Activated CD4-positive, alpha-beta T cell treated with anti-CD3 and anti-CD28 coated beads, Interleukin-2, amount 50 U/mL, for 1 hour (primary cell): Measurements from ENCODE around the gene FAT1.

Source experiments
- DNase-seq: peaks from one replicate; pipeline ENCODE4 v3.0.0-alpha.2; 2020

FAT1 gene

DNA sequence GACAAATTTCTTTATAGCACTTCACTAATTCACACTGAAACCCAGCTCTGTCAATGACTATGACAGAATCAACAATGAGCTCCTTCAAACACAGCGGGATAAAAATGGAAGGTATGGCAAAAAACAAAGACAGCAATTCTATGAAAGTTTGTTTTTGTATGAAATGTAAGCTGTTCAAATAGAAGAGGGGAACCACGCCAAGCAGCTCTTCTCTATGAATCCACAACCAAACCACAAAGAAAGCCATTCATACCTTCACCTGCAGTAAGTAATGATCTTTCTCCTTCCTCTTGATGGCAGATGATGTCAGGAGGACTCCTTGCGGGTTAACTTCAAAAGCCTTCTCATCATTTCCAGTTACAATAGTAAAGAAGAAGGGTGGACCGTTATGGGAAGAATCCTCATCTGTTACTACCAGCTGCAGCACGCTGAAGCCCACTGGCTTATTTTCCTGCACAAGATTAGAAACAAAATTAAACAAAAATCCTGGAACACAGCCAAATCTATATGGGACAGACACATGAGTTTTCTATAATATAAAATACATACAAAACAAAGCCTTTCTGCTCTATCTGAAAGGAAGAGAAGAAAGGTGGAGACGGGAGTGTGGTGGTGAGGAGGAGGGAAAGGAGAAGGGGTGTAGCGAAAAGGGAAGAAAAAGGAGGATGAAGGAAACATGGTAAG lies 119.4 kb downstream of the FAT1 start:
- no peak for DNase-seq

DNA sequence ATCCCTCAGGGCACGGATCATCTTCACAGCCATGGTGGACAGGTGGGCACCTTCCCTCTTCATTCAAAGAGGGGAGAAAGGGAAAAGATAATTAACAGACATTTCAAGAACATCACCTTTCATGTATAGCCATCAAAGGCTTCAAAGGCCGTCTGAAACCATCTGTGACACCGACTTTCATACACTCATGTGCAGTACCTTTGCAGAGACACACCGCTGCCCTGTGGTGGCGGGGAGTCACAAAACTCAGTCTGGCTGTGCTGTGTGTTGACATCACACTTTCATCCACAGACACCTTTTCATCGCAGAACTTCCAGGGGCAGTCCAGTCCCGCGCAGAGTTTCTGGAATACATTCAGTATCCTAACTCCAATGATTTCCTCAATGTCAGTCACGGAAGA lies 120.7 kb downstream of the FAT1 start:
- DNase-seq: no peak

DNA sequence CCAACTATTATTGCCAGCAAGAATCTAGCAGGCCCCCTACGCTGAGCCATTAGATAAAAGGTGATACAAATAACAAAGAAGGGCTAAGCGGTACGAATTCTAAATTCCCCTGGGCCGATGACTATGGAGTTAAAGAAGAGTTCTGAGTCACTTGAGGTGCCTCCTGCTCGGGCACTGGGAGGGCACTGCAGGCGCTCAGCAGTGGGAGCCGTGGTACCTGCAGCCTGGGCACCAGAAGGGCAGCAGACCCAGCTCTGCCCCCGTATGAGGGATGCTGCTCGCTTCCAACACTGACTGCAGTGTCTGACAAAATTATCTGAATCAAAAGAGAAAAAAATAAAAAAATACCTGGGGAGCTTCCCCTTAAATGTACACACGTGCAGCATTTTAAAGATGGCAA lies 124.2 kb downstream of the FAT1 start:
- no peak for DNase-seq

DNA sequence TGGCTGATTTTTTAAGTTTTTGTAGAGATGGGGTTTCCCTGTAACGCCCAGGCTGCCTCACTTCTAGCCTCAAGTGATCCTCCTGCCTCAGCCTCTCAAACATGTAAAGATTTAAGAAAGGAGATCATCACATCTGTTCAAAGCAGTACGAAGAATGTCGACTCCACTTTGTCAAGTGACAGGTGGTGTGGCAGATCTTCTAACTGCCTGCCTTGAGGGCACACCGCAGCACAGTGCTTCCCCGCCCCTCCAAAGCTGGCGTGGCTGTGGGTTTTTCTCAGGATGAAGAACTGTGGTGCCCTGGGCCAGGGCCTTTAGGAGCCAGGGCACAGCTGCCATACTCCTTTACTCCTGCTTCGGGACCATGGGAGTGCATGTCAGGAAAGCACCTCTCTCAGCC lies 125.0 kb downstream of the FAT1 start:
- DNase-seq: no peak

DNA sequence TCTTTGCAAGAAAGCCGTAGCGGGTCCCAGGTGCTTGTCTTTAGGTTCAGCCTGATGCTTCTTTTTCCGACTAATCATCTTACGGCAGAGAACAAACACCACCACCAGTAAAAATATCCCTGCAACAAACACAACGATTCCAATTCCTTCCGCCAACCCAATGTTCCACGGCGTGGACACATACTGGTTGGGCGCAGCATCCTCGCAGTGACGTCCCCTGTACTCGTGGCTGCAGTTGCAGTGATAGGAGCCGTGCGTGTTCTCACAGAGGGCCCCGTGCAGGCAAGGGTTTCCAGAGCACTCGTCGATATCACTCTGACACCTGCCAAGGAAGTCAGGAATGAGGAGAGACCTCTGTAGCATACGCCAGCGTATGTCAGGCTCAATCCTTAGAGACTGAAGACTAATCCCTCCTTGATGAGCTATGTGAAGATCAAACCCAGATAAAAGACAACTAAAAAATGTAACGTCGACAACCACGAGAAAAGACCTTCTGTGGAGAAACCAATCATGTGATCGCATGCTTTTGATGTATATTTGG lies 126.7 kb downstream of the FAT1 start:
- DNase-seq: no peak

DNA sequence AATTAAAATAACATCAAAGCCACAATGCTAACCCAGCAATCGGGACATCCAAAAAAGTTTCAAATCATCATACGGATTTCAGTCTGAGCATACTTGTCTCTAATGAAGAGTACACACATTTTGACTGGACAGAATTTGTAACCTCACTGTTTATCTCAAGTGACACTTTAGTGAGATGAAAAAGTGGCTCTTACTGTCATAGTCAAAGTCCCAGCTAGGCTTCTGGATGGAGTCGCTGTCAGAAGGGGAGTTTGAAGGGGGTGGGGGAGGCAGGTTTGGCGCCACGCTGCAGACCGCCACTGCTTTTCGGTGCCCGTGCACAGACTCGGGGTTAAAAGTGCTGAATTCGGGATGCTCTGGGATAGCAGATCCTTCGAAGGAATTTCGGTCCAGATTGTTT lies 127.3 kb downstream of the FAT1 start:
- DNase-seq: no peak

DNA sequence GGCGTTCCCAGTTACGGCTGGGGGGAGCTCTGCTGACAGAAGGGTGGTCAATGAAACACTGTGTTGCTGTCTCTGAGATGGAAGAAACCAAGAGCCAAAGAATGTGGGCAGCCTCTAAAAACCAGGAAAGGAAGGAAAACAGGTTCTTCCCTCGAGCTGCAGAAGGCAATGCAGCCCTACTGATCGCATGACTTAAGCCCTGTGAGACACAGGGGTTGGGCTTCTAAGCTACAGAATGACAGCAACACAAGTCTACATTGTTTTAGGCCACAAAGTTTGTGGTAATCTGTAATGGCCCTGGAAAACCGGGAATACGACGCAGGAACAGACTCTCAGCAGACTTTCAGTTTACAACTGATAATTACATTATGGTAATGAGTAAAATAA lies 130.1 kb downstream of the FAT1 start:
- DNase-seq: no peak

DNA sequence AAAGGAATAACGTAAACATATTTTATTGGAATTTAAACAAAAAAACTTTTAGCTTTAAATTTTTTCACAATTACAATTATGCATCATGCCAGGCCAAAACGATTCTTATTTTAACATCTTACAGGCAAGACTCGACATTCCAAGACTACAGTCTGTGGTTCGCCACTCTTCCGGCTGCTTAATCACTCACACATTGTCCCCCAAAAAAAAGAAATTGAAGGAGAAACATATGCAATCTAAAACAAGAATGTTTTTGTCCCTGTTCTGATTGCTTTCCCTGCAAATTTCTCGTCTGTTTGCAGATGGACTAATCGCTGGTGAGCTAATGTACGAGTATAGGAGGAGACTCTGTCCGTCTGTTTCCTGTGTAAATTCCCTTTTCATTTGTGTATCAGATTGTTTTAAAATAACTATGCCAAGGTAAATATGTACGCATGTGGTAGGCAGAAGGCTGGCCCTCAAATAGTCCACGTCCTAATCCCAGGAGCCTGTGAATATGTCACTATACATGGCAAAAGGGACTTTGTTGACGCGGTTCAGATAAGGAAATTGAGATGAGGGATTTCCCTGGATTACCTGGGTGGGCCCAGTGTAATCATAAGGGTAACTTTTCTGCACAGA lies 130.6 kb downstream of the FAT1 start:
- no peak for DNase-seq

DNA sequence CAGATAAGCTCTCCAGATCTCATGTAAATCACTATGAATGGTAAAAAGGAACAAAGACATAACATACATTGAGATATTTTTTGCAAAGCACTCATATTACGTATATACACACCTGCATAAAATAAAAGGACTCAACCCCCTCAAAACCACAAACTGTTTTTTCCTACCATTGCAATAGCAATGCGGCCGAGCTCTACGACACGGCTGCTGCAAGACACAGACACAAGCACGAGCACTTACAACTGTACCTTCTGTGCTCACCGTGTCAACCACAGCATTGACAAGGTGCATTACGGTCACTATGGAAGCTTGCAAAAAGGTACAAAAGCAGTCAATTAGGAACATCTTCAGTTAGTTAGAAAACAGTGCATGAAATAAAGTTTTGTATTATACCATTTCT lies 131.2 kb downstream of the FAT1 start:
- DNase-seq: no peak

DNA sequence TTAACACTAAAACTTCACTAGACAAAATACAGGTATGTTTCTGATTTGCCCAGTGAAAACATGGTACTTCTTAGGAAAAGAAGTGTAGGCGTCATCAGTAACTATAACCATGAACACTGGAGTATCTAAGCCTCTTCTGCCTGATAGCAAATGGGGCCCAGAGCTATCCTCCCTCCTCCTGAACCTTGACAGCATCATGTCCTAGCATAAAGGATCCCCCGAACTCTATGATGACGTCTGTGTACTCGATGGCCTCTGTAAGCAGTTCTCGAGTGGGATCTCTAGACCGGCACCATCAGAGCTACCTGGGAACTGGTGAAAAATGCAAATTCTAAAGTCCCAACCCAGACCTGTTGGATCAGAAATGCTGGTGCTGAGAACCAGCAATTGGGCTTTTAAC lies 132.0 kb downstream of the FAT1 start:
- DNase-seq: no peak

DNA sequence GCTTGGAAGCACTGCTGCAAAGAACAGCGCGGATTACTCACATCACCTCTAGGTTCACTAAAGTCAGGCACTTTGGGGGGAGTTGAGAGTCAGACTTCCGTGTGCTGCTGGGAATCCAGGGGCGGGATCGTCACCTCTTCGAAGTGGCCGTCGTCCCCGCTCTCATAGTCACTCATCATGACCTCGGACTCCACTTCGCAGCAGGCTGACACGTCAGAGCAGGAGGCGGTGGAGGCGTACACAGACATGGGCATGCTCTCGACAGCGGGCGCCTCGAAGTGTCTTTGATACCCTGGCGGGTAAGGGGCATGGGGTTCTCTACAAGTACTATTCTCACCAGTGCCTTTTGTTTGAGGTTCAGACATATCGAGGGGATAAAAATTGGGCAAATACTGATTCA lies 135.2 kb downstream of the FAT1 start:
- DNase-seq: no peak

DNA sequence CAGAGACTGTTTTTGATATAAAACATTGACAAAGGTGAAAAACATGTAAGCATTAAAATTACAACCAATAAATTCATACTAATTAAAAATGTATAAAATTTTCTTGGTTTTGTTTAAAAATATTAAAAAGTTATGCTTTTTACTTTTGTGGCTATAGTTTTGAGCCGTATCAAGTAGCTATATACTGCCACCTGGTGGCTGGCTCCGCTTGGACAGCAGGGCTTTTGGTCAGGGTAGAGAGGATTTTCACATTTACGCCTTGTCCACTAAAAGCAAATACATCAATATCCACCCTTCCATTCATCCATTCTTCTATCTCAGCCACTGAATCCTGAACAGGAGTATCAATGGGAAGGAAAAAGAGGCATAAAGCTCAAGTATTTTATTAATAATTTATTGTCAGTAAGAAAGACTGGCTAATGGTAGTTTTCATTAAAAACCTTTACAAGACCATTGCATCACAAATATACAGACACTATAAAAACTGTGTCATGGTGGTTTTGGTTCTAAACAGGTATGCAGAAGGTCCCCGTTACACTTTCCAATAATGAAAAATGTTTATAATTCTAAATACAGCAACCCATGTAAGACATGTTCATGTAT lies 136.1 kb downstream of the FAT1 start:
- peak; percentile 54 for DNase-seq

DNA sequence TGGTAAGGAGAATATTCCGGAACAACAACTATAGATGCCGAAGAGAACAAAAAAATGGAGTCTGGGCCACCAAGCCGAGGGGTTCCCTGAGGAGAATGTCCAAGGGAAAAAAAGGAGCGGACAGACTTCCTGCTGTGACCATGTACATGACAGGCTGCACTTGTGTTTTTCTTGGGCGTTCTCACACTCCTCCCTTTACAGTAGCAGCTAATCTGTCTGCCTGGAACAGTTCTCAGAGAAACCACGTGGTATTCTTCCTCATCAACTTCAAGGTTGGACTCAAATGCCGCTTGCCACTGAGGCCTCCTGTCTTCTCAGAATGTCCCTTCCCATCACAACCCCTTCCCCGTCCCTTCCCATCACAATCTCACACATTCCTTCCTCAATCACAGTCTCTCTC lies 137.5 kb downstream of the FAT1 start:
- no peak for DNase-seq

DNA sequence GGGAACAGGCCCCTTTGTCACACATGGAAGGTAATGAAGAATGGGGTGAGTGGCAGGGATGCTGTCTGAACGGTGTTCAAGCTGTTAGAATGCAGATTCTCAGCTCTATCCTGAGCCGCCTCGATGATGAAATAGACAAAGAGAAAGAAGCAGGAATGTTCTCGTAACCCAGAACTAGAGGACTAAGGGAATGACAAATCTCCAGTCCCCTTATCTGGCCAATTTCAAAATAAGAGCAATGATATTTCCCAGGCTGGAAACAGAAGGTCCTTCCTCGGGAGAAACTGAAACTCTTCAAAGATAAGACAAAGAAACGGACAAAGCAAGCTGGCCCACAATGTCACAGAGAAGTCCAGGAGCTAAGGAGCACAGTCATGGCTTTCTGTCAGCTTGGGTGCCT lies 138.7 kb downstream of the FAT1 start:
- no peak for DNase-seq

DNA sequence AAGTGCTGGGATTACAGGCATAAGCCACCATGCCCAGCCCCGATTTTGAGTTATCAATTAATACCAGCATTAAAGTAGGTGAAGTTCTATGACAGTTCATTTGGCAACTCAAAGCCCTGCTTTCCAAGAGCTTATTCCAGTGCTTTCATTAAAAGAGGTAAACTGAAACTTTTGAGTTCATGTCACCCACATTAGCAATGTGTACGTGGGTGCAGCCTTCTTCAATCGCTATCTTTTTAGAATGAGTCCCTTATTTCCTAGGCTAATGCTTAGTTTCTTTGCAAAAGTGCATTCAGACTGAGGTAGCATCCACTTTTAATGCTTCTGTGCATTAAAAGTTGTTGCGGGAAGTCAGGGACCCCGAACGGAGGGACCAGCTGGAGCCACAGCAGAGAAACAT lies 142.2 kb downstream of the FAT1 start:
- no peak for DNase-seq

DNA sequence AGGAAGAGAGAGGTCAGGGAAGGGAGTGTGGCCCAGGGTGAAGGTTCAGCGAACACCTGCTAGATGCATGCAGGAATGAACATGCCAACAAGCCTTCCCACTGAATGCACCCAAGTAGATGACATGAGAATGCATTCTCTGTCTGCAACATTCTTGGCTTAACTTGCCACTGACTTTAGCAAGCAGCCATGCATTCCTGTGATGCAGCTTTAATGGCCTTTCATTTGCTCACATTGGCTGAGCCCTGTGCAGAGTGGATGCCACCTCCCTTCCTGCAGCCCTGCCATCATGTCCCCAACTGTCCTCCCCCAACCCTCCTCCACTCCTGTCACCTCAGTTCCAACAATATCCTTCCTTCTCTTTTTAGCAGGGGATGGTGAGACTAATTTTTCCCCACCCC lies 143.0 kb downstream of the FAT1 start:
- DNase-seq: no peak

DNA sequence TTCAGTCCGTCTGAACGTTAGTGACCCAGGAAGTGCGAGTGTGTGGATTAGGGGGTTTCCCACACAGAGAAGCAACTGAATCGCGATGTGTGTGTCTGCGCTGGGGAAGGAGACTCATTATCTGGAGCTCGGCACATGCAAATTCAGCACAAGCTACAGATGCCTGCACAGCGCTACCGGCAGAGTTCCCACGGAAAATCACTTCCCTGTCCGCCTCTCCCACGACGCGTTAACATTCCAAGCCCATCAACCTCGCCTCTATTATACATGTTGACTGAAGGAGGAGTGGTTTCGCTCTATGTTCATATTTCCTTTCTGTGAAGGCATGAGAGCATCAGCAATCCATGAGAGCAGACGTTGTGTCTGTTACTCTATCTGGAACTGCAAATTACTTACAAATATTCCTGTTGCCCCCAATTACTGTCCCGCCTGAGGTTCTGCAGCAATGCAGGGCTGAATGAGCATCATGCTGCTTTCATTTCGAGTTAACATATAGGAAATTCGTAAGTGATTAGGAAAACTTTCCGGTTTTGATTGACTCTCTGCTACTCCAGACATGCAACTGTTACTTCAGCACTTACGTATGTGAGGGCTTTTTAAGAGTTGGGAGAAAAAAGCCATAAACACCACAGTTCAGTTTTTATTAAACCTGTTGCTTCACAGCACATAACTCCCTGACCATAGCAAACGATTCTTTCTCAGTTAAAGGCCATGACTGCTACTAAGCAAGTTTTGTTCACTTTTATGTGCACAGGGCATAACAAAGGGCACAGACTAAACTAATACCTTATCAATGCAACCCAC lies 153.3 kb downstream of the FAT1 start:
- no peak for DNase-seq

DNA sequence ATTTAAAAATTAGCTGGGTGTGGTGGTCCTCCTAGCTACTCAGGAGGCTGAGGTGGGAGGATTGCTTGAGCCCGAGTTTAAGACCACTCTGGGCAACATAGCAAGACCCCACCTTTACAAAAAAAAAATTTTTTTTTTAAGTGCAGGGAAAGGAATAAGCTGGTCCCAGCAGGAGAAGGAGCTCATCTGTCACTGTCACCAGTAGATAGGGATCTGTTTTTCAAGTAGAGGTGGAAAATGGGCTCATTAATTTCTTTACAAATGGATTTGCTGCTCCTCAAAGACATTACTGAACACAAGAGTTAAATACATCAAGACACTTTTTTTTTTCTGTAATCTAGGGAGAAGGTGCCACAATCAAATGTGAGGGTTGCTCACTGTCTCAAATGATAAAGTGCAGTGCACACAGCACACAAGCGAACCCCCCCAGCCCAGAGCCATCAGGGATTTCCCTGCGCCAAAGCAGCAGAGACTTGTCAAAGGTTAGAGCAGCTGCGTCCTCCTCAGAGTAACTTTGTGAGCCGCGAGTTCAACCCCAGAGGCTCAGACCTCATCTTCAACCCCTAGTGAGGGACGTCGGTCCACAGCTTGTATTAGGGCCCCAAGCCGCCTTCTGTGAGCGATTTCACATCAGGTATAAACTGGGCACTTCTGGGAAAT lies 154.0 kb downstream of the FAT1 start:
- DNase-seq: no peak

DNA sequence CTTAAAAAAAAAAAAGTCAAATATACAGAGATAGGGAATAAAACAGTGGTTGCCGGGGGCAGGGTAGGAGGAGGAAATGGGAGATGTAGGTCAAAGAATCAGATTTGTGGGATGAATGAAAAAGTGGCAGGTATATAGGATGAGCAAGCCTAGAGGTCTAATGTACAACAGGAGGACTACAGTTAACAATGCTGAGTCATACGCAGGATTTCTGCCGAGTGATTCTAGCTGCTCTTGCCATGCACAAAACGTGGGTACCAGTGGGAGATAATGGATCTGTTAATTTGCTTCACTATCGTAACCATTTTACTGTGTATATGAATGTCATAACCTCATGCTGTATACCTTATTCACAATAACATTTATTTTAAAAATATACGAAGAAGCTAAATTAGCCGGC lies 157.6 kb downstream of the FAT1 start:
- no peak for DNase-seq

DNA sequence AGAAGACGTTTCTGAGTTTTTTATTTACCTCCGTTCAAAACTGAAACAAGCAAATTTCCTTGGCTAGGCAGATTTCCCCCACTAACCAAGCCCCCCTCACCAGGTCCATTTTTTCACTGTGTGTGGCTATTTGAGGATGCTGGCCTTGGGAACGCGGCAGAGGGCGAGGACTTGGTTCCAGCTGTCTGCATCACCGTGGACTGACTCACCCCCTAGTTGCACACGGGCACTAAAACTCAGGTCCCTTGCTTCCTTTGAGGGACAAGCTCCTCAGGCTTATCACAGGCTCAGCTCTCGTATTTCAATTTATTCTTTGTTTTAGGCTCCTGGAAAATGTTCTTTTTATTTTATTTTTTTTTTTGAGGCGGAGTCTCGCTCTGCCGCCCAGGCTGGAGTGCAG lies 159.9 kb downstream of the FAT1 start:
- DNase-seq: no peak

DNA sequence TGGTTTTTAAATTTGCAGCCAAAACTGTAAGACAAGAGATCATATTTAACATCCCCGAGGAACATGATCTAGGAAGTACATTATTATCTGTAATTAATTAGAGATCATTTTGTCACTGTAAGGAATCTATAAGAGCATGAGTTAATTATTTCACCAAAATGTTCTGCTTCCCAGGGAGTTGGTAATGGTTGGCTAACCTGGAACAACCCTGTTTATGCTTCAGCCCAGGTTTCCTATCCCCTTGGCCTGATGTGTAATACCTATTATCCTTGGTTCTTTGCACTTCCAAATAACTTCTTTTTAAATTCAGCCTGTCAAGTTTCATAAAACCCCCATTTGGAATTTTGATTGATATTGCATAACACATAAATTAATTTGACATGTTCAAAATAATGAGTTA lies 161.9 kb downstream of the FAT1 start:
- DNase-seq: no peak

DNA sequence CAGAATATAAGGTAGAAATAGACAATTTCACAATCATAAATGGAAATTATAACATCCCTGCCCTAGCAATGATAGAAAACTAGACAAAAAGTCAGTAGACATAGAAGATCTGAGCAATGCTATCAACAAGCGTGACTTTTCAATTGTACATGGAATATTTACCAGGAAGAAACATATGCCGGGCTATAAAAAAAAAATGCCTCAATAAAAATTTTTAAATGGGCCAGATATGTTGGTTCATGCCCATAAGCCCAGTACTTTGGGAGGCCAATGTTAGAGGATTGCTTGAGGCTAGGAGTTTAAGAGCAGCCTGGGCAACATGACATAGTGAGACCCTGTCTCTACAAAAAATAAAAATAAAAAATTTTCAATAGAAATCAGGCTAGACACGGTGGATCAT lies 163.0 kb downstream of the FAT1 start:
- no peak for DNase-seq

DNA sequence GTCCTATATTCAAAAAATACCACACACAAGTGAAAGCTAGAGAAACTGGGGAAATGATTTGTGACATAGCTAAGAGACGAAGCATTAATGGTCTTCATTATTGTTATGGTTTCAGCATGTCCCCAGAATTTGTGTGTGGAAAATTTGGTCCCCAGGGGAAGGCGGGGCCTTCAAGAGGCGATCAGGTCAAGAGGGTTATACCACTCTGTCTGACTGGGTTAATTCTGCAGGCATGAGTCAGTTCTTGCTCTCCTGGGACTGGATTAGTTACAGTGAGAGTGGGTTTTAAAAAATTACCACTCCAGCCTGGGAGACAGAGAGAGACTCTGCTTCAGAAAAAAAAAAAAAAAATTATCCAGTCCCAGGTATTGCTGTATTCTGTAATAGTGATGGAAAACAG lies 166.2 kb downstream of the FAT1 start:
- DNase-seq: no peak
